Activated CD4-positive, alpha-beta T cell treated with anti-CD3 and anti-CD28 coated beads for 4 hours (primary cell): ENCODE measurements around the gene FSTL4.

Experiments
- DNase-seq, 2 donors: peaks; one replicate each; pipeline ENCODE4 v3.0.0-alpha.2; 2020

Gene FSTL4

DNA sequence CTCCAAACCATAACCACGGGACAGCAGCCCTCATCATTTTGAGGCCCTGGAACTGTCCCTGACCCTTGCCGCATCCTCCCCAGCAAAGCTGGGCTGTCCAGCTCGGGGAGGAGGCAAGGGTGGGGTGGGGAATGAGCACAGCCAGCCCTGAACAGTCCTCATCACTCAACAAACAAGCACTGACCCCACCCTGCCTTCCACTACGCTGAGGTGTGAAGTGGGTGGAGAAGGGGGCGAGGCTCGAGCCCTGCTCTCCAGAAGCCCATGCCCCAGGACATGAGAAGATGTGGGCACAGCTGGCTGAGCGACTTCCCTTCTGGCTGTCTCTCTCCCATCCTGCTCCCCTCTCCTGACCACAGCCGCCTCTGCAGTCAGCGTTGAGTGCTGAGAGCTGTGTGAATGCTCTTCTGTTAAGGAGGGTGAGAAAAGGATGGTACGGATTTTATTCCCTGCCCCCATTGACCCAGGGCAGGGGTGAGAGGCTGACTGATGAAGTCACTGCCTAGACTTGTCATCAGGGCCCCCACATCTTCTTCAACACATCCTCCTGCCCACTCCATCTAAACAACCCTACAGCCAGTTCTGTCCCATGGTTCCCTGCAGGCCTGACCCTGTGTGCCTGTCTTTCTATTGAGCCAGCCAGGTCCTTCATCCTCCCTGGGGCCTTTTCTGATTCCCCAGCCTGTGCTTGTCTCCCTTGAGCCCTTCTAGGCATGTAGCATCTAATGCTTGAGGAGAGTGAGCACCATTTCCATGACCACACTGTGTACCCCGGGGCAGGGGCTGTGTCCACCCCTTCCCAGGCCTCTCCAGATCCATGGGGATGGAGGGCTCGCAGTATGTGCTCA, 276.0 kb downstream of the FSTL4 start:
- DNase-seq = no peak

DNA sequence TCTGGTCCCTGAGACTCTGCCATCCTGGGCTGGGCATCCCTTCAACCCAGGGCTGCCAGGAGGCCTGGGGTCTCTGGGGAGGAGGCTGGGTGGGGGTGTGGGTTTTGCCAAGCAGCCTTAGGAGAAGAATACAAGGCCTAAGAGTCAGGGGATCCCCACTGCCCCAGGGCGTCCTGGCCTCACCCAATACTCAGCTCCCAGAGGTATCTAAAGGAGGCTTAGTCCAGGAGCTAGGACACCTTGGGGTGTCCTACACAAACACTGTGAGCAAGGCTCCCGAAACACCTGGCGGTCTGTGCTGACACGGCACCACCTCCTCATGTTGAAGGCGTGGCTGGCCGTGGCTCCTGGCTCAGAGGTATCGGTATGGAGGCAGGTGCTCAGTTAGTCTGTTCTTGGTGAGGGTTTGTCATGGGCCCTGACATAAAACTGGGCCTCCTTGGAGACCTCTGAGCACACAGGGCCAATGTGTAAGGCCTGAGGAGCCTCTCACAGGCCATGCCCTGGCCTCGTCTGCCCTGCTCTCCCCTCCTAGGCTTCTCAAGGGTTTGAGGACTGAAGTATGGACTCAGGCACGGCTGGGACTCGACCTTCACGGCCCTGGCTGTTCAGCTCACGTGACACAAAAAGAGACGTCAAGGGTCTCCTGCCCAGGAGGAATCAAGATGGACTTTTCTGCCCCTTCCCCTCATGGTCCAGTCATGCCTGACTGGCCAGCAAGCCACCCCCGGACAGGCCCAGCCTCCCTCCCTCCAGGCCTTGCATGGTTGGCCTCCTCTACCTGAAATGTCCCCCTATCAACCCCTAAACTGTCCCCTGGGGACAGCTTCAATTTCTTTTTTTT, 277.3 kb downstream of the FSTL4 start:
- DNase-seq = no peak

DNA sequence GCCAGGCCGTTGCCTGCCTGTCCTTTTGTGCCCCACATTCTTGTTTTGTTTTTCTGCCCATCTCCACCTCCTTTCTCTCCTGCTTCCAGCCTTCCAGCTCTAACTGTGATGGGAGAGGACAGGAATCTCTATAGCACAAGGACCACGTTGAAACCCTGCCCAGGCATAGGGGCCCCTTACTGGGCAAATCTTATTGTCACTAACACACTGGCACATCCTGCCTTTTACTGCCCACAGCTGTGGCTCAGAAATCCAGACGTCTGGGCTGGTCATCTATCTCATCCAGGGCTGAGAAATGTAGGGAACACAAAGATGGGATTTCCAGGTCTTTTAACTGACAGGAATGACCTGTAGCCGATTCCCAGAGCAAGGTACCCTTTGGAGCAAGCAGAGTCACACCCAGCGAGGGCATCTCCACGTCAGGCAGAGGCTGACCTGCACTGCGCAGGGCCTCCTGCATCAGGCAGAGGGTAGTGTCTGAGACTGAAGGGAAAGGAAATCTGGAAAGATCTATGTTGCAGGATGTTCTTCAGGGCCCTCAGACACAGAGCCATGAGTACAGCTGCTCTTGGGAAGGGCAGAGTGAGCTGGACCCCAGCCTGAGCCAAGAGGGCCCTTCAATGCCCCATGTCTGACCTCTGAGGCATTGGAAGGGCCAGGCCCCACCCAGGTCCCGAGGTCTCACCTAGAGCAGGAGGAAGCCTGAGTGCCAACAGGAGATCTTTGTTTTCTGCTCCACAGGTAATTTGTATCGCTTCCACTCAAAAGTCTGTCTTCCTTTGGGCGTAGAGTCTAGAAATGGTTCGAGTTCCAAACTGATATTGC, 278.8 kb downstream of the FSTL4 start:
- DNase-seq = no peak

DNA sequence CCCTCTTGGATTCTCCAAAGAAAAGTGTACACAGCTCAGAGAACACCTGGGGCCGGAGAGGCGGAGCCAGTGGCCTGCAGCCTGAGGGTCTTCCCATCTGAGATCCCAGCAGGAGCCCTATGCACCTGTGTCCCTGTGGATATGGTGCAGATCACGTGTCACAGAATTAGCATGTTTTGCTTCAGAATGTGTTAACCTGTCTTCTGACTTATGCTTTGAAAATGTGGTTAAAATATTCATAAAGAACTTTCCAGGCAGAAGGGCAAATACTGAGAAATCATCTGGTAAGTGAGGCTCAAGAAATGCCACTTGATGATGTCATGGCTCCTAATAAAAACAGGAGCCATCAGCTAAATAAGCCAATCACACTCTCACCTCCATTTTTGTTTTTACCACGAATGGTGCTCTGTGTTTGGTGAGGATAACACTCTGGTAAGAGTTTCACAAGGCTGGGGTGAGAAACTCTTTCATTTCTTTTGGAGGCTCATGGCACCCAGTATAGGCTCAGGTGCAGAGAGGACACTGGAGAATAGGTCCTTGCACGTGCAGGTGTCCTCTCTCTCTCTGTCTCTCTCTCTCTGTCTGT, 279.8 kb downstream of the FSTL4 start:
- no peak for DNase-seq

DNA sequence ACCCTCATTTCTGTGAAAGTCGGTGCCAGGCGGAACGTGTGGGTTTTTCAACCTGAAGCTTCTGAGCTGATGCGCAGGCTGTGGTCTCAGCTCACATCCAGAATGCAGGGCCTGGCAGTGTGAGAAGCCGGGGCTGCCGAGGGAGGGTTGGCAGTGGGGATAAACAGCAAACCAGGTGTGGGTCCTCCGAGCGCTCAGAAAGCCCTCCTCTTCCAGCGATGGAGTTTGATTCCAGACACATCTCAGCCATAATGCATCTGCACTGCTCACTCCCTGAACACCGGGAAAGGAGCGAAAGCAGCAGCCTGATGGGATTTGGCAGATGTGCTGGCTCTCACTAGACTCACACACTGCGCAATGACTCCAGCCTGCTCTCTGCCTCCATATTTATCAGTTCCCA, 280.4 kb downstream of the FSTL4 start:
- no peak for DNase-seq

DNA sequence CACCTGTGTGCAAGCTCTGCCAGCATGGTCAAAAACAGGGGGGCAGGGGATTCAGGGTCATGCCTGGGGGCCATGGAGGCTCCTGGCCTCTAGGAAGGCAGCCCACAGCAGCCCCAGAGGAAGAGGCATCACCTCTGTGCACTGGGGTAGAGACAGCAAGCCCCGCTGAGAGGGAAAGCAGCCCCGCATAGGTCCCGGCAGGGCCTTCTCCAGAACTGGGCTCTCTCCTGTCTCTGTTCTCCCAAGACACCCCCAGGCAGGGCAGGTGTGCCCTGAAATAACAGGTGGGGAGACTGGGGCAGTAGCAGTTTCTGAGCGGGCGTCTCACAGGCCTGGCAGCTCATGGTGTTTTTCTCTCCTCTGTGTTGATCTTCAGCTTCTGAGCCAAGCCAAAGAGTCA, 281.4 kb downstream of the FSTL4 start:
- DNase-seq = no peak

DNA sequence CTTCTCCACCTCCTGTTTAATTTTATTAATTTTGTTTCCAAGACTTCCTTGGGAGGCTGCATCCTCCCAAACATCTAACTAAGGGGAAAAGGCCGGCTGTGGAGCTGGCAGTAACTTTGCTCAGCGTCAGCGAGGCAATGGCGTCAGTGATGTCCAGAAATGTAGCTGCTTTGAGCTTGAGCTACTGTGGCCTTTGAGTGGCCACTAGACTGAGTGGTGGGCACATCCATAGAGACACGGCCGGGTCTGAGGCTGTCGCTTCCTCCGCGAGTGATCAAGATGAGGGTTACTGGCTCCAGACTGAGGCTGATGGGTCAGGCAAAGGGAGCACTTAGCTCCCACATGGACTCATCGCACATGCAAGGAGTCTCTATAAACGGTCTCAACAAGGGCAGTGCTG, 283.5 kb downstream of the FSTL4 start:
- DNase-seq = no peak

DNA sequence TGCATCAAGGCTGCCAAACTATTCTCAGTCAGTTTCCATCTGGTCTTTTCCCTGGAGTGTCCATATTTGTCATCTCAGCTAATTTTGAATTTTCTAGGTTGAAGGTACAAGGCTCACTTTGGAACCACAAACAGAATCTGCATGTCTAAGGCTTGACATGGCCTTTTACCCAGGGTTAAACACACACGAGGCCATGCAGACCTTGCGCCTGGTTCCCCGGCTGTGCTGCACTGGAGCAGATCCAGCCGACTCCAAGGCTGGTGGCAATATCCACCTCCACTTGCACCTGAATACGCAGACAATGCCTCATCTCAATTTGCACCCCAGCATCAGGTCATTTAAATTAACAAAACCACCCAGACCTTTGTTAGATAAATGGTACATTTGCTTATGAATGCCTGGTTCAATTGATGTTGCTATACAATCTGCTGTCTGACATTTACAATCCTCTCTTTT, 284.4 kb downstream of the FSTL4 start:
- DNase-seq = no peak

DNA sequence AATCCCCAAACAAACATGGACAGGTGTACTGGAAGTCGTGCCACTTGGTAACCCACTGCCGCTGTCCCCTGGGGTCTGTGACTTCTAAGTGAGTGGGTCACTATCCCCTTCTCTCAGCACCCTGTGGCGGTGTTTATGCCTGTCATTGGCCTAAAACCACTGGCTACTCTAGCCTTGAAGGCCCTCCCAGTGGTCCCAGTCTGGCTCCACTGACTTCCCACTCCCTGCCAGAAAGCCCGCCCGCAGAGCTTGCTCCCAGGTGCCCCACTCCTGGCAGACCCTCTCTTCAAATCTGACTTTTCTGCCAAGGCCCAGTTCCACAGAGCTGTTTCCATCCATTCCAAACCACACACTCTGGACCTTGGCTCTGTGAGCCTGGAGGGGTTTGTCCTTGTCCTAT, 286.0 kb downstream of the FSTL4 start:
- no peak for DNase-seq

DNA sequence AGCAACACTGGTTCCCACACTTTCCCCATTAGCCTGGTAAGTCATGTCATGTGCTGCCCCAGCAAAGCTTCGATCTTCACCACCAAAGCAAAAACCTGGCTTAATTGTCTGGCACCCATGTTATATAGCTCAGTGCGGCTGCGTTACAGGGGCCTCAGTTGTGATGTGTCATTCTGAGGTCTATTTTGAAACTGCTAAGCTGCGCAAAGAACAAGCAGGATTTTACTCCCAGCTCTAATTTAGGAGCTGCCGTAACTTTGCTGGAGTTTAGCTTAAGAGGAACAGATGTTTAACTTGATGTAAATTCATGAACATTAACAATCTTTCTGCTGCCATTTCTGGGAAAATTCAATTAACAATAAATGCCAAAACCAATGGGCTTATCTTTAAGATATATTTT, 286.5 kb downstream of the FSTL4 start:
- DNase-seq = no peak

DNA sequence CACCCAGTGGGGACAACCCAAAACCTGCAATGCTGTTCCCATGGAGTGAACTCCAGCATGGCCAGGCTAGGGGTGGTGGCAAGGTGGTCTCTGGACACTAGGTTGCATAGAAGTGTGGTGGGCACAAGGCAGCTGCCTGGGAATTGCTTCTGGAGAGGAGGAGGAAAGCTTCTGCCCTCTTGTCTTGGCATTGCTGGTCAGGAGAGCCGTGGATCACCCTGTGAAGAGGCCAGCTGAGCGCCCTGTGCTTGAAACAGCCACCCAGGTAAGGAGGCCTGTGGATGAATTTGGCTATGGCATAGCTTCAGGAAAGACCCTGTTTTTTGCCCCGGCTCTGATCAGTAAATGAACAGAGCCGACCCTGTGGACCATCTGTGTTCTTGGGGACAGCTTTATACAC, 287.4 kb downstream of the FSTL4 start:
- DNase-seq = no peak

DNA sequence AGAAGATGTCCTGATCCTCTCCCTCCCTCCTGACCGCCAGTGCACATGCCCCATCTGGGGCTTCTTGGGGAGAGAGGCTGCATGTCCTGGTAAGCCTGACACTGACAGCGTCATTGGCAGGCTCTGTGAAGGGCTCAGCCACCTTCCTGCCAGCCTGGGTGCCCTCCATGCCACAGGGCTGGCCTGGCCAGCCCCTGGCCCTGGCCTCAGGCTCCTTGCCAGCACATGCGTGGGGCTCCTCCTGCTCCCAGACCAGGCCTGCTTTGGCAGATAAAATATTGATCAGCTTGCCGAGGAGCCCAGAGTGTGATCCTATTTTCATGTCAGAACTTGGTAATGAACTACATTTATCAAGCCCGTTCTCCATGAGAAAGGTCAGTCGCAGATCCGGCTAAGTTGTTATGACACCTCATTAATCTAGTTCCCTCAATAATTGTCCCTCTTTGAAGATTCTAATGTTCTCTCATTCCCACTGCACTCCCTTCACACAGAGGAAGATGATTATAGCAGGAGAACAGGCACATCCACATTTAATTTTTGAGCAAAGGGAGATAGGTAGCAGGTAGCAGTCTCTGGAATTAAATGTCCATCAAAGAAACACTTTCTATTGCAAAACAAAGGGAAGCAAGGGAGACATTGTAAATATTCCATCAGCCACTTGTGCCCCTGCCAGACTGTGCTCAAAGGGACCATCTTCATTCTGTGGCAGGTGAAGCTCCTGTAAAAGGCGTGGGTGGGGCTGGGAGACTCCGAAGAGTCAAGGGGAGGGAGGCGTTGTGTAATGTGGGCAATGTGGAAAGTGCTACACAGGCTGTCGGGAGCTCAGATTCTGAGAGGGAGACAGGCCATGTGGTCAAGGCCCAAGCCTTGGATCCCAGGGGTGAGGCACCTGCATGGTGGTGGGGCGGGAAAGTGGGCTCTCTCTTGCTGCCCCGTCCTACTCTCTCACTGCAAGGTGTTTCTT, 288.6 kb downstream of the FSTL4 start:
- DNase-seq = no peak

DNA sequence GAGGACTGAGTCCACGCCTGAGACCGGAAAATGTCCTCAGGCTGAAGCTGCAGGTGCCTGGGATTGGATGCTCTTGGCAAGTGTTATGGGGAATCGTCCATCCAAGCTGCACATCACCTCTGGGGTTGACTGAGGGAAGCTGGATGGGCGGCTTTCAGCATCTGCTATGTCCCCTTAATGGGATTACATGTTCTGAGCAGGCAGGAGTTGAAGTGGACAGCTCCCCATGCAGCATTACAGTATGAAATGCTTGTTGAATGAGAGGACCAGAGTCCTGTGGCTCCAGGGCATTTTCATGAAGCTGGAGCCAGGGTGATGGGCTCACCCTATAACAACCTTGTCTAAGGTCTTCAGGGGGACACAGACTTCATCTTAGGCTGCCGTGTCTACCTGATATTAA, 289.6 kb downstream of the FSTL4 start:
- DNase-seq = no peak

DNA sequence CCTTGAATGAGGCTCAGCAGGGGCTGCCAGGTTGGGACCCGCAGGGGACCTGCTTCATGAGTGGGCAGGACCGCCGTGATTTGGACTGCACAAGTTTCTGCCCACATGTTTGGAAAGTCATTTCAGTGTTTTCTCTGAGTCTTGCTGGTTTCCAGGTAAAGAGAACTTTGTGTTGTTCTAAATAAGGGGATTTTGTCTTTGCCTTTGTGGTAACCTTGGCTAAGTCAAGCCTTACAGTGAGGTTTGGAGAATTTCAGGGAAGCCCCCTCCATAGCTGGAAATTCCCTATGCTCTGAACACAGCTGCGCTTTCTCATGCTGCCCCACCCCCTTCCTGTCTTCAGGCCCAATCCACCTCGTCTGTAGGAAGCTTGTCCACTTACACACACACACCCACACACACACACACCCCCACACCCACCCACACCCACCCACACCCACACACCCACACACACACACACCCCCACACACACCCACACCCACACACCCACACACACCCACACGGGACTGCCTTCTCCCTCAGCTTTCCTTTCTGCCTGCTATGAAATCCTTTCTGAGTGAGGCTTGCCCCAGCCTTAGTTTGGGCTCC, 290.4 kb downstream of the FSTL4 start:
- peak in 1 of 2 donors; percentile 4 for DNase-seq

DNA sequence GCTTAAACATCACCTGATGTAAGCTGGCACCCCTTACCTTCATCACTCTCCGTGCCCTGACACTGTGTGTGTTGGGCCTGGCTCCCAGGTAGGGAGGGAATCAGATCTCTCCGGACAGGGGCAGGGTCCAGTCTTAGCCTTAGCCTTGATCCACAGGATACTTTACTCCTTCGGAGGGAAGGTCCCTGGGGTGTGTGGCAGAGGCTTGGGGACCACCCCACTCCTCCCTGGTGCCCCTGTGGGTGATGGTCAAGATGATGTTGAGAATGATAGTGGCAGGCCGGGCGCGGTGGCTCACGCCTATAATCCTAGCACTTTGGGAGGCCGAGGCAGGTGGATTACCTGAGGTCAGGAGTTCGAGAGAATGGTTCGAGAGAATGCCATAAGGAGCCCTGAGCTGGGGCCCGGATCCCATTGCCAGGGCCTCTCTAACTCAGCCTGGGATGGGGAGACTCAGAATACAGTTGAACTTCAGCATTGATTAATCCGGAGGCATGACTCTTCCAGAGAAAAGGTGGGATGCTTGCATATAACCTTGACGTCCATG, 291.0 kb downstream of the FSTL4 start:
- no peak for DNase-seq

DNA sequence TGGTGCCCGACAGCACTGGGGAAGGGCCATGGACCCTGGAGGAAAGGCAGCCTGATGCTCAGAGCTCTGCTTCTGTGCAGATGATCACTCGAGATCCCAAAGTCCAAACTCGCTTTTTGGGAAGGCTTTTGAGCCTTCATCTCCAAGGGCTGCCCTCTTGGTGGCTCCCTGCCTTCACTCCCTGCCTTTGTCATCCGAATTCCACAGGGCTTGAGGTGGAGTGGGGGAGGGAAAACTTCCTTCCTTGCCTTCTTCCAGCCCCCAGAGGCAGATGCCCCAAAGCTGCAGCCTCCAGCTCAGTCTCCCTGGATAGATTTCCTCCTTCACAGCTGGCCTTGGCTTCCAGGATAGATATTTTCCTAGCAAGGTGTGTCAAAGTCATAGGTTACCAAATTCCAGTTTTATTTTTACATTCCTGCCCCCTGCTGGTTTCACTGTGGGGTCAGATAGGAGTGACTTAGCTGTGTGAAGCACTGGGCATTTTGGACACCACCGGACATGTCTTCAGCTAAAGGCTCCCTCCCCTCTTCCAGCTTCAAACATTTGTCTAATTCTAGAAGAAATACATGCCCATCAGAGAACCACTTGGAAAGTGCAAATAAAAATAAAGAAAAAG, 292.3 kb downstream of the FSTL4 start:
- no peak for DNase-seq

DNA sequence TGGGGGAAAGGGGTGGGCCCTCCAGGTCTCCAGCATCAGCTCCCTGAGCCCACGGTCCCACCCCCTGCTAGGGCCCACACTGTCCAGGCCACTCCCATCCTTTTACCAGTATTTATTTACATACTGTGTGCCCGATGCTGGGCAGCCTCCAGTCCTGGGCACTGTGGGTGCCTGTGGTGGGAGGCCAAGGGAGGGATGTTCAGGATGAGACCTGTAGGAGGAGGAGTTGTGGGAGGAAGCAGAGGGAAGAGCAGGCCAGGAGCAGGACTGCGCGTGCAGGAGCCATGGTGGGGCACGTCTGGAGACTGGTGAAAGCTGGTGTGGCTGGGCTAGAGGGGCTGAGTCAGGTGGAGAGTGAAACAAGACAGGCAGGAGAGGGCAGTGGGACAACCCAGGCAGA, 293.1 kb downstream of the FSTL4 start:
- DNase-seq = no peak

DNA sequence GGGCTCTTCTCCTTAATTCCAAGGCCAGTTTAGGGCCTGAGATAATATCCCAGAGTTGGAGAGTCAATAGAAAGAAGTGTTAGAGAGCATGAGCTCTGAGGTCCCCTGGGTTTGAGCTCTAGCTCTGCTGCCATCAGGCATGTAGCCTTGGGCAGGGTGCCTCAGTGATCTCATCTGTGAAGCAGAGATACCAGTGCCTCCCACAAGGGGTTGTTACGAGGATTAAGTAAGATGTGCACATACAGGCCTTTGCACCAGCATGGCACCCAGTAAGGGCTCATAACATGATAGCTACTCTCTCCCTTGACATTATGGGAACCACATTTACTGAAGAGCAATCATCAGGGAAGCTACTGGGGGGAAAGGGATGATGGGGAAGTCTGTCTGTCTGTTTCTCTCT, 294.8 kb downstream of the FSTL4 start:
- no peak for DNase-seq

DNA sequence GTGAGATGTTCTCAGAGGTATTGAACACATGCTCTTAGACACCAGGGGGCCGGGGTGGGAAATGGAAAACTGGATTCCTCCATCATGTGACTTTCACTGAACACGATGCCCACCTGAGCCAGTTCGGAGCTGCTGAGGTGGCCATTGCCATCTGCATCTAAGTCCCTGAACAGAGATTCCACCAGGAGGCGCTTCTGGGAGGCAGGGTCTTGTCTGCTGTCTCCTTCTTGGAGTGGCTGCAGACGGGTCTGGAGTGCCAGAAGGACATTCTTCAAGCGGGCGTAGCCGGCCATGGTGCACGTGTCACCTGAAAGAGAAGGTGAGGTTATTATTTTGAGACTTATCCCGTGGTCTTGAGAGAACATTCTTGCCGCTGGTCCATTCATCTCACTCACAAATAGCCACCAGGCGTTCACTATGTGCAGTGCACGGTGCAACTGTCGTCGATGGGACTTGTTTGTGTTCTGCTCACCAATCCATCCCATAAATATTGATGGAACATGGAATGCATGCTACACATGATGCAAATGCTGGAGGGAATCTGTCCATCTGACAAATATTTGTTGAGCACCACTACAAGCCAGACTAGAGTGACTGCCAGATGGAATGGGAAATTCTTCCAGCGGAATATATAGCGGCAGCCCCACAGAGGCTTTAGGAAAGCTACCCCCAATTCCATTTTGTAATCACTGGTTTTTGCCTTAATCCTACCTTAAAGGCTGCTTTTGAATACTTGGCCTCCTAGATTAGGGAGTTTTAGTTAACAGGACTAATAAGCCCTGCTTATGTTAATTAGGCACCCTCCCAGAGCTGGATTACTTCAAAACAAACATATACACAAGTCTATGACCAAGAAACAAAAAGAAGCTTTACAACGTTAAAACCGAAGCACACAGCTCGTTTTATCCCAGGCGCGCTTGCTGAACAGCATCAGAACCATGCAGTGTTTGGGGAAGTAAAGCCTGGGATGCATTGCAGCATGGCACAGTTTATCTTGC, 295.7 kb downstream of the FSTL4 start:
- DNase-seq = no peak
